Endothelial cell of hepatic sinusoid (primary cell): ENCODE data around the gene ASPSCR1.
"Not testable (repeated sequence)": the region's sequence is repeated elsewhere in the genome, so short reads cannot be mapped to it uniquely, and the experiment has no call there.

ENCODE experiments used
- in situ Hi-C: cut with HindIII; loops from 2 replicates; pipeline ENCODE4 v1.10.0; 2017; ENCODE audit warnings: low sequenced_read_pairs

The ASPSCR1 gene

GRCh38 chr17:81940538-81941483, 36.6 kb upstream of the ASPSCR1 start:
- in situ Hi-C loops: no loop called here

GRCh38 chr17:81941484-81942166, 35.8 kb upstream of the ASPSCR1 start:
- in situ Hi-C loops: no loop called here

GRCh38 chr17:81942167-81942553, 35.3 kb upstream of the ASPSCR1 start:
- in situ Hi-C loops: no loop called here

- in situ Hi-C loops: no loop called here
Observed at GRCh38 chr17:81944858-81945257, 32.6 kb upstream of the ASPSCR1 start.

GRCh38 chr17:81947189-81947588, 30.2 kb upstream of the ASPSCR1 start, which contains the start of gene MYADML2:
MYADML2 (minus strand) TSS chr17:81947233; CDS start chr17:81941741, 5,492 bp downstream.
- in situ Hi-C loops: no loop called here

- in situ Hi-C loops: no loop called here
Observed at GRCh38 chr17:81948635-81949378, 28.6 kb upstream of the ASPSCR1 start.

GRCh38 chr17:81950501-81950900, 26.9 kb upstream of the ASPSCR1 start:
- in situ Hi-C loops: no loop called here

GRCh38 chr17:81951785-81952684, 25.4 kb upstream of the ASPSCR1 start:
- in situ Hi-C loops: no loop called here

- in situ Hi-C loops: no loop called here
Observed at GRCh38 chr17:81952792-81953228, 24.6 kb upstream of the ASPSCR1 start.

- in situ Hi-C loops: not testable (repeated sequence)
Observed at GRCh38 chr17:81953443-81953842, 24.0 kb upstream of the ASPSCR1 start.

GRCh38 chr17:81954131-81955057, 23.0 kb upstream of the ASPSCR1 start:
- in situ Hi-C loops: no loop called here

GRCh38 chr17:81955058-81955681, 22.3 kb upstream of the ASPSCR1 start:
- in situ Hi-C loops: no loop called here

- in situ Hi-C loops: no loop called here
Observed at GRCh38 chr17:81955756-81956544, 21.5 kb upstream of the ASPSCR1 start.

GRCh38 chr17:81956607-81957589, 20.5 kb upstream of the ASPSCR1 start:
- in situ Hi-C loops: no loop called here

GRCh38 chr17:81957691-81958432, 19.6 kb upstream of the ASPSCR1 start:
- in situ Hi-C loops: no loop called here
